Measurements from ENCODE around the gene ZNF438. TPM values are rescaled to one million over a fixed set of nuclear protein-coding genes. Genes with fewer than 3 reads are reported as not detected.

ZNF438 gene
- total RNA-seq, 1 donor = 4.7 TPM

DNA sequence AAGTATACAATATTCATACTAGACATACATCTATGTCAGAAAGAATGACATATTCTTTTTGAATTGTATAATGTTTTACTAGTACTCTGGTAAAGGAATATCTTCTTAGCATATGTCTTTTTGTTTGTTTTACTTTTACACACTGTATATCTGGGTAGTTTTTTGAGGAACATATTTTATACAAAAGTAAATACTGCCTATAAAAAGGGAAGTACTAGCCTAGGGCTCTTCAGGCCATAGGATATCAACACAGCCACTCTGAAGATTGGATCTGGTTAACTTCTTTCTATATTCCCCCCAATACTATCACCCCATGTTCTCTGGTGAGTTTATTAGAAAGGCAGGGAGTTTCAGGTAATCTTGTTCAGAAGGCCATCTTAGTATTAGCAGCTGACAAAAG lies 134.6 kb downstream of the ZNF438 start:
- no peak overlapping the region for H3K4me3 ChIP-seq (ENCODE audit: low read depth, low read length)
- no peak for DNase-seq (ENCODE audit: low read depth)
- TF ChIP-seq, protein P1, sequence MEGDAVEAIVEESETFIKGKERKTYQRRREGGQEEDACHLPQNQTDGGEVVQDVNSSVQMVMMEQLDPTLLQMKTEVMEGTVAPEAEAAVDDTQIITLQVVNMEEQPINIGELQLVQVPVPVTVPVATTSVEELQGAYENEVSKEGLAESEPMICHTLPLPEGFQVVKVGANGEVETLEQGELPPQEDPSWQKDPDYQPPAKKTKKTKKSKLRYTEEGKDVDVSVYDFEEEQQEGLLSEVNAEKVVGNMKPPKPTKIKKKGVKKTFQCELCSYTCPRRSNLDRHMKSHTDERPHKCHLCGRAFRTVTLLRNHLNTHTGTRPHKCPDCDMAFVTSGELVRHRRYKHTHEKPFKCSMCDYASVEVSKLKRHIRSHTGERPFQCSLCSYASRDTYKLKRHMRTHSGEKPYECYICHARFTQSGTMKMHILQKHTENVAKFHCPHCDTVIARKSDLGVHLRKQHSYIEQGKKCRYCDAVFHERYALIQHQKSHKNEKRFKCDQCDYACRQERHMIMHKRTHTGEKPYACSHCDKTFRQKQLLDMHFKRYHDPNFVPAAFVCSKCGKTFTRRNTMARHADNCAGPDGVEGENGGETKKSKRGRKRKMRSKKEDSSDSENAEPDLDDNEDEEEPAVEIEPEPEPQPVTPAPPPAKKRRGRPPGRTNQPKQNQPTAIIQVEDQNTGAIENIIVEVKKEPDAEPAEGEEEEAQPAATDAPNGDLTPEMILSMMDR (IDR thresholded peaks at IDR 0.05; ENCODE audit: insufficient read depth, low read depth, low read length) = no peak

DNA sequence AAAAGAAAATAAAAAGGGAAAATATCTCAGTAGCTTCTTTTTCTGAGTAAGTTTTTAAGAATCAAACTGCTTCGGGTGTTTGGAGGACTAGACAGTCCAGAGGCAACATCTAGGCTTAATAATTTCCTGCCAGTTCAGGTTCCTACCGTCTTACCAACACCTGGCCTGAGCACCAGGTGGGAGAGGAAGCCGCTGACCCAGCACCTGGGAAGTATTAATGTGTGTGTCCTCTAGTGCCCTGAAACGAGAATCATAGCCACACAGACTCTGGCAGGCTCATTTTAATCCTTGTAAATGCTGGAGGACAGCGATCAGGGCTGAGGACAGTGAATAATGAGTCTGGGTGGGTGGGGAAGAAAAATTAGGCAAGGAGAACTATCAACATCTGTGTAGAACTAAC lies 137.4 kb downstream of the ZNF438 start:
- no peak for DNase-seq (ENCODE audit: low read depth)
- no peak overlapping the region for H3K4me3 ChIP-seq (ENCODE audit: low read depth, low read length)
- TF ChIP-seq, protein P1 (IDR thresholded peaks at IDR 0.05; ENCODE audit: insufficient read depth, low read depth, low read length) = no peak

DNA sequence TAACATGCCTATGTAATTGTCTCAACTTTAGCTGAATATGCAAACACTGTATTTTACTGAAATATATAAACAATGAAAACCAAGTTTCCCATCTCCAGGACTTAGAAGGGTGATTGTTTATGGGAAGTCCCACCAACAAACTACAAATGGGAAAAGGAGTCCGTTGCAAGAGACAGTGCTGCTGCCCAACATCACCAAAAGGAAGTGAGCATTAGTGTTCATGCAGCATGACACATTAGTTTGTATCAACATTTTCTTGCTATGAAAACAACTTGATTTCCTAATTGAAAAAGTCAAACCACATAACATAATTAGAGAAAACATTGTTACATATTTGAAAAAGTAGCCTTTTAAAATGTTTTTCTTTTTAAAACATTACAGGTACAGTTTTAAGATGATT lies 138.5 kb downstream of the ZNF438 start:
- TF ChIP-seq, protein P1 (IDR thresholded peaks at IDR 0.05; ENCODE audit: insufficient read depth, low read depth, low read length) = no peak
- DNase-seq (ENCODE audit: low read depth) = peak; percentile 66
- H3K4me3 ChIP-seq (ENCODE audit: low read depth, low read length) = no peak overlapping the region

DNA sequence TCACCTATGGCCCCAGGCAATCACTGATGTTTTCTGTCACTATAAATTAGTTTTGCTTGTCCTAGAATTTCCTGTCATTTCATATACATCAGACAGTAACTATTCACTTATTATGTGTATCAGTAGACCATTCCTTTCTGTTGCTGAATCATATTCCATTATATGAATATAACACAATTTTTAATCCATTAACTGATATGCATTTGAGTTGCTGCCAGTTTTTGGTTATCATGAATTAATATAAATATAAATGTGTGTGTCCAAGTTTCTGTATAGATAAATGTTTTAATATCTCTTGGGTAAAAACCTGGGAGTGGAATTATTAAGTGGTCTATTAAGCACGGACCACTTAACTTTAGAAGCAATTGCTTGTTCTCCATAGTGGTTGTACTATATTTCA lies 143.8 kb downstream of the ZNF438 start:
- H3K4me3 ChIP-seq (ENCODE audit: low read depth, low read length) = no peak overlapping the region
- TF ChIP-seq, protein P1 (IDR thresholded peaks at IDR 0.05; ENCODE audit: insufficient read depth, low read depth, low read length) = no peak
- DNase-seq (ENCODE audit: low read depth) = no peak

DNA sequence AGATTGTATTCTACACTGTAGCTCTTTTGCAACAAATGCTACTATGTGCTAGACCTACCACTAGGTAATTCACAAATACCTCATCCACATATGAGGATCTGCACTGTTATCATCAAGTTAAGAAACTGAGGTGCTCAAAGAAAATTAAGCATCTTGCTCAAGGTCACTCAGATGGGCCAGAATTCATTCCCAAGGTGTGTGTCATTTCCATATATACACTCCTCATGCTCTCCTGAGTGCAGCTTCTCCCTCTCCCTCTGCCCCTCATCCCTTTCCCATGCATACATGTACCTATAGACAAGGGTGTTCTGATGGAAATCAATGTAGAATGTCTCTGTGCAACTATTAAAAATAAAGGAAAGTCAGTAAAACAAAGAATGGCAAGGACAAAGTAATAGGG lies 146.2 kb downstream of the ZNF438 start:
- no peak for DNase-seq (ENCODE audit: low read depth)
- H3K4me3 ChIP-seq (ENCODE audit: low read depth, low read length) = no peak overlapping the region
- TF ChIP-seq, protein P1 (IDR thresholded peaks at IDR 0.05; ENCODE audit: insufficient read depth, low read depth, low read length) = no peak

DNA sequence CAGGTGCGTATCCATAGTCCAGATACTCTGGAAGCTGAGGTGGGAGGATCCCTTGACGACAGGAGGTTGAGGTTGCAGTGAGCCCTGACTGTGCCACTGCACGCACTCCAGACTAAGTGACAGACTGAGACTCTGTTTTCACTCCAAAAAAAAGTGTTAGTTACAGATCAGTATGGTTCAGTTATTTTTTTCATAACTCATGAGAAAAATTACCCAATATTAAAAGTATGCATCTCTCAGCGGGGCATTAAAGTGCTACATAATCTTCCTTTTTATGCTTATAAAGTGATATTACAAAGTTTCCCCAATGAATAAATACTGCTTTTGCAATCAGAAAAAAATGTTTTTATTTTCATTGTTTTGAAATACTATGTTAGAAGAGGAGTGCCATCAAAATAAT lies 147.9 kb downstream of the ZNF438 start:
- H3K4me3 ChIP-seq (ENCODE audit: low read depth, low read length) = no peak overlapping the region
- TF ChIP-seq, protein P1 (IDR thresholded peaks at IDR 0.05; ENCODE audit: insufficient read depth, low read depth, low read length) = no peak
- DNase-seq (ENCODE audit: low read depth) = no peak

DNA sequence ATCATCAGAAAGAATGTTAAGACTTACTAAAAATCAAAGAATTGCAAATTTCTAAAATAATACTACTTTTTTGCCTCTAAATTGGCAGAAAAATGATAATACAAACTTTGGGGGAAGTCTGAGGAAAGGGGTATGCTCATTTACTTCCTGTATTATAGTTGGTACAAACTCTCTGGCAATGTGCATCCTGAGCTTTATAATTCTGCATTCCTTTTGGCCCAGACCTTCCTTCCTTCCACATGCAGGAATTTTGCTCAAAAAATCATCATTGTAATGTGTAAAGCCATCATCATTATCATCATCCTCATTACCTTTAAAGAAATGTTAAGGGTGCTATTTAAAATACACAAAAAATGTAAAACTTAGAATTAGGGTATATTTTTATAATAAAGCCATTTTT lies 148.5 kb downstream of the ZNF438 start:
- TF ChIP-seq, protein P1 (IDR thresholded peaks at IDR 0.05; ENCODE audit: insufficient read depth, low read depth, low read length) = no peak
- no peak overlapping the region for H3K4me3 ChIP-seq (ENCODE audit: low read depth, low read length)
- DNase-seq (ENCODE audit: low read depth) = no peak
